ENCODE data around the gene CRYBA1.
"Not testable (repeated sequence)": the region's sequence is repeated elsewhere in the genome, so short reads cannot be mapped to it uniquely, and the experiment has no call there.

CRYBA1 gene

GRCh38 chr17:29256735-29257466 is 10.2 kb downstream of the CRYBA1 start:
- no peak for TF ChIP-seq CTCF (IDR thresholded peaks at IDR 0.05; ENCODE audit: low read depth, low read length)
- no peak for DNase-seq (ENCODE audit: extremely low read depth, low read depth)

GRCh38 chr17:29257756-29258155 is 11.1 kb downstream of the CRYBA1 start:
- TF ChIP-seq CTCF (IDR thresholded peaks at IDR 0.05; ENCODE audit: low read depth, low read length): no peak
- DNase-seq (ENCODE audit: extremely low read depth, low read depth): no peak

GRCh38 chr17:29263916-29264315 is 17.3 kb downstream of the CRYBA1 start:
- no peak for TF ChIP-seq CTCF (IDR thresholded peaks at IDR 0.05; ENCODE audit: low read depth, low read length)
- no peak for DNase-seq (ENCODE audit: extremely low read depth, low read depth)

GRCh38 chr17:29271980-29272379 is 25.3 kb downstream of the CRYBA1 start:
- DNase-seq (ENCODE audit: extremely low read depth, low read depth): not testable (repeated sequence)

- no peak for TF ChIP-seq CTCF (IDR thresholded peaks at IDR 0.05; ENCODE audit: low read depth, low read length)
These were observed 27.3 kb downstream of the CRYBA1 start for GRCh38 chr17:29273924-29274323.

GRCh38 chr17:29278692-29279091 is 32.0 kb downstream of the CRYBA1 start:
- TF ChIP-seq CTCF (IDR thresholded peaks at IDR 0.05; ENCODE audit: low read depth, low read length): no peak
- DNase-seq (ENCODE audit: extremely low read depth, low read depth): no peak

More at GRCh38 chr17:29273924-29274323, 27.3 kb downstream of the CRYBA1 start:
- DNase-seq (ENCODE audit: extremely low read depth, low read depth): no peak

- no peak for DNase-seq (ENCODE audit: extremely low read depth, low read depth)
- TF ChIP-seq CTCF (IDR thresholded peaks at IDR 0.05; ENCODE audit: low read depth, low read length): no peak
These were observed 32.9 kb downstream of the CRYBA1 start for GRCh38 chr17:29279397-29280070.
